Upper lobe of left lung (tissue), 6 donors: ENCODE data around the gene C4orf33. TPM values are rescaled to one million over a fixed set of nuclear protein-coding genes. Genes with fewer than 3 reads are reported as not detected.
"Not testable (repeated sequence)": the region's sequence is repeated elsewhere in the genome, so short reads cannot be mapped to it uniquely, and the experiment has no call there.

Experiments used
- ATAC-seq, 2 donors: fragments of 200-7000 bp; cut with Tn5 transposase; one replicate each; pipeline ENCODE4 v1.9.1; 2022; ENCODE audit warnings: mild to moderate bottlenecking in 2 of 2, moderate library complexity in 2 of 2; ENCODE audit not compliant: low FRiP score in 2 of 2
- DNase-seq, 2 donors: peaks; one replicate each; pipeline ENCODE4 v3.0.0-alpha.2; 2019 to 2020
- H3K27ac ChIP-seq, 4 donors: fragments of 200-600 bp; sonication (generic); one replicate each; pipeline ENCODE4 v1.5.1; 2016 to 2019
- H3K27me3 ChIP-seq, 4 donors: fragments of 200-600 bp; sonication (generic); one replicate each; pipeline ENCODE4 v1.5.1; 2017 to 2019
- H3K36me3 ChIP-seq, 4 donors: fragments of 200-600 bp; sonication (generic); one replicate each; pipeline ENCODE4 v1.5.1; 2016 to 2019
- H3K4me1 ChIP-seq, 4 donors: fragments of 200-600 bp; sonication (generic); one replicate each; pipeline ENCODE4 v1.5.1; 2018 to 2019
- H3K4me3 ChIP-seq, 4 donors: fragments of 200-600 bp; sonication (generic); one replicate each; pipeline ENCODE4 v1.5.1; 2017 to 2019; ENCODE audit warnings: mild to moderate bottlenecking in 2 of 4, moderate library complexity in 1 of 4
- H3K9me3 ChIP-seq, 4 donors: fragments of 200-600 bp; sonication (generic); one replicate each; pipeline ENCODE4 v1.5.1; 2018 to 2019
- EP300 ChIP-seq, 4 donors: sonication (generic); formaldehyde crosslinking; IDR thresholded peaks; one replicate each; pipeline ENCODE4 v1.5.1; 2017; ENCODE audit warnings: antibody characterized with exemption in 4 of 4, control low read depth in 2 of 4
- POLR2A ChIP-seq, 4 donors: fragments of 450-650 bp; IDR thresholded peaks; one replicate each; pipeline ENCODE4 v1.5.1; 2016 to 2017; ENCODE audit warnings: antibody characterized with exemption in 4 of 4, mild to moderate bottlenecking in 2 of 4
- POLR2AphosphoS5 ChIP-seq, 2 donors: sonication (generic); formaldehyde crosslinking; IDR thresholded peaks; one replicate each; pipeline ENCODE4 v1.5.1; 2017; ENCODE audit warnings: antibody characterized with exemption in 2 of 2
- WGBS, 2 donors: methylation state at CpG; one replicate each; pipeline ENCODE4 v1.1.5; 2017 to 2018; 5-methylcytosine and 5-hydroxymethylcytosine counted together
- total RNA-seq, 6 donors: library from RNA; depleted of rRNA in 4 of 6; stranded (reverse); fragments of >200 nt in 4 of 6; gene quantifications; one replicate each; pipeline versions ENCODE4 v1.1.0 to v1.2.1, GENCODE V29; 2016 to 2021
- TF ChIP-seq, protein P1 (sequence below), 6 experiments: fragments of 450-650 bp in 4 of 6; fragments of 200-600 bp in 2 of 6; sonication (generic) in 2 of 6; IDR thresholded peaks; one replicate each; pipeline ENCODE4 v1.5.1; 2016 to 2019; ENCODE audit warnings: antibody characterized with exemption in 6 of 6
- donor health status: DM: no; HTN: no; CAD: no; lungs with moderate emphysema.
- donor health status: DM: no; HTN: yes; CAD: no; lungs with severe emphysema.

C4orf33 gene
- total RNA-seq, 6 donors from 2014 or later, result 5.0 to 16.9 (median 10.9) TPM

DNA sequence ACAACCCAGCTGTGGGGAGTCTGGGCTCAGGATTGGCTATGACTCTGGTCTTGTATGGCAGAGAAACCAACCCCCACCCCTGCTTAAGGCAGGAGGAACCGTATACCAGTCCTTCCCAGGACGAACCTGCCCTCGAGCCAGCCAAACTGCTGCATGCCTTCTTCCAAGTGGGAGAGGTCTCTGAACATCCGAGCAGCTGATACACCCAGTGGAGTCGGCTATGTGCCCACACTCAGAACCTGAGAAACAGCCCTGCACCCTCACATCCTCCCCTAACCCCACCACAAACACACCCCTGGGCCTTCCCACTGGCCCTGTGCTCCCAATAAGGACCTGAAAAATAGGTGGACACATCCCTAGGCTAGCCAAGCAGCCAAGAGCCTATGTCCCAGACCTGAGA is 21.8 kb downstream of the C4orf33 start:
- WGBS, 2 donors, result 84 to 97% methylated on average over 5 of the region's 5 CpGs

DNA sequence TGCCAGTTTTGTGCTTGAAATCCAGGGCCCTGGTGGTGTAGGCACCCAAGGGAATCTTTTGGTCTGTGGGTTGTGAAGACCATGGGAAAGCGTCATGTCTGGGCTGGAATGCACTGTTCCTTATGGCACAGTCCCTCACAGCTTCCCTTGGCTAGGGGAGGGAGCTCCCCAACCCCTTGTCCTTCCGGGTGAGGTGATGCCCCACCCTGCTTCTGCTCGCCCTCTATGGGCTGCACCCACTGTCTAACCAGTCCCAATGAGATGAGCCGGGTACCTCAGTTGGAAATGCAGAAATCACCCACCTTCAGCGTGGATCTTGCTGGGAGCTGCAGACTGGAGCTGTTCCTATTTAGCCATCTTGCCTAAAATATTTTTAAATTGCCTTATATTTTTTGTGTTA is 30.7 kb downstream of the C4orf33 start:
- WGBS, 2 donors, result 91 to 92% methylated on average over 4 to 5 of the region's 5 CpGs
- H3K27me3 ChIP-seq, H3K9me3 ChIP-seq, H3K36me3 ChIP-seq, ATAC-seq, H3K27ac ChIP-seq, DNase-seq, H3K4me3 ChIP-seq, H3K4me1 ChIP-seq: not testable (repeated sequence)

More for the DNA sequence above, 21.8 kb downstream of the C4orf33 start:
- DNase-seq (no peak), ATAC-seq (no peak)
- Histone ChIP-seq H3K4me1 (no peaks in the 10 kb centered on the region), H3K27ac (no peak overlapping the region), H3K36me3 (no peaks in the 10 kb centered on the region), H3K27me3 (no peaks in the 10 kb centered on the region), H3K9me3 (no peaks in the 10 kb centered on the region), H3K4me3 (no peak overlapping the region)
- TF ChIP-seq POLR2A (IDR thresholded peaks at IDR 0.05), result no peak
- TF ChIP-seq, protein P1, sequence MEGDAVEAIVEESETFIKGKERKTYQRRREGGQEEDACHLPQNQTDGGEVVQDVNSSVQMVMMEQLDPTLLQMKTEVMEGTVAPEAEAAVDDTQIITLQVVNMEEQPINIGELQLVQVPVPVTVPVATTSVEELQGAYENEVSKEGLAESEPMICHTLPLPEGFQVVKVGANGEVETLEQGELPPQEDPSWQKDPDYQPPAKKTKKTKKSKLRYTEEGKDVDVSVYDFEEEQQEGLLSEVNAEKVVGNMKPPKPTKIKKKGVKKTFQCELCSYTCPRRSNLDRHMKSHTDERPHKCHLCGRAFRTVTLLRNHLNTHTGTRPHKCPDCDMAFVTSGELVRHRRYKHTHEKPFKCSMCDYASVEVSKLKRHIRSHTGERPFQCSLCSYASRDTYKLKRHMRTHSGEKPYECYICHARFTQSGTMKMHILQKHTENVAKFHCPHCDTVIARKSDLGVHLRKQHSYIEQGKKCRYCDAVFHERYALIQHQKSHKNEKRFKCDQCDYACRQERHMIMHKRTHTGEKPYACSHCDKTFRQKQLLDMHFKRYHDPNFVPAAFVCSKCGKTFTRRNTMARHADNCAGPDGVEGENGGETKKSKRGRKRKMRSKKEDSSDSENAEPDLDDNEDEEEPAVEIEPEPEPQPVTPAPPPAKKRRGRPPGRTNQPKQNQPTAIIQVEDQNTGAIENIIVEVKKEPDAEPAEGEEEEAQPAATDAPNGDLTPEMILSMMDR (IDR thresholded peaks at IDR 0.05), result no peak
- no peak for TF ChIP-seq POLR2AphosphoS5 (IDR thresholded peaks at IDR 0.05)
- no peak for TF ChIP-seq EP300 (IDR thresholded peaks at IDR 0.05)

DNA sequence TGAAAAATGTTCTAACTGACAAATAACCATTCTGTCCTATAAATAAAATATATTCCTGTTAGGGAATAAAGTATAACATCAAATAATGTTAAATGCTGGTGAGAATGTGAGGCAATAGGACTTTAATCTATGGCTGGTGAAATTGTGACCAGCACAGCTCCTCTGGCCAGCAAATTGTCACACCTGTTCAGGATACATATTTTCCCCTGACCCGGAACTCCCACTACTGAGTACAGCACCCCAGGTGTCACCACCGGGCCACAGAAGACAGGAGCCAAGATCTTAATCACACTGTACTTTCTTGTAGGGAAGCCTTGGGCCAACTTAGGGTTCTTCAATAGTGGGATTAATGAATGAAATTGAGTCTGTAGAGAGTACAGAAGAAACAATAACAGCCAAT is 33.2 kb downstream of the C4orf33 start:
- ATAC-seq, result no peak
- 88 to 96% methylated on average over 2 of the region's 2 CpGs for WGBS, 2 donors
- Histone ChIP-seq H3K36me3 (no peaks in the 10 kb centered on the region), H3K4me3 (no peak overlapping the region), H3K27me3 (no peaks in the 10 kb centered on the region), H3K4me1 (no peaks in the 10 kb centered on the region), H3K27ac (no peak overlapping the region), H3K9me3 (peaks cover 0 to 8% (median 0%) of the 10 kb centered on the region in 4 donors)
- no peak for DNase-seq
- no peak for TF ChIP-seq POLR2AphosphoS5 (IDR thresholded peaks at IDR 0.05)
- TF ChIP-seq, protein P1 (IDR thresholded peaks at IDR 0.05), result no peak
- no peak for TF ChIP-seq EP300 (IDR thresholded peaks at IDR 0.05)
- TF ChIP-seq POLR2A (IDR thresholded peaks at IDR 0.05), result no peak

DNA sequence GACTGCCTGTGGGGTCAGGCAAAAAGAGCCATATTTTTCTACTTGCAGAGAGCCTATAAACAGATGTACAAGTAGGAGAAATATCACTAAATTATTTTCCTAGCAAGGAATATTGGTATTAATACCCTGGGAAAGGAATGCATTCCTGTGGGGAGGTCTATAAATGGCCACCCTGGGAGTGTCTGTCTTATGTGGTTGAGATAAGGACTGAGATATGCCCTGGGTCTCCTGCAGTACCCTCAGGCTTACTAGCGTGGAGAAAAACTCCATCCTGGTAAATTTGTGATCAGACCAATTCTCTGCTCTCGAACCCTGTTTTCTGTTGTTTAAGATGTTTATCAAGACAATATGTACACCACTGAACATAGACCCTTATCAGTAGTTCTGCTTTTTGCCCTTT is 35.4 kb downstream of the C4orf33 start:
- no peaks in the 10 kb centered on the region for H3K36me3 ChIP-seq

DNA sequence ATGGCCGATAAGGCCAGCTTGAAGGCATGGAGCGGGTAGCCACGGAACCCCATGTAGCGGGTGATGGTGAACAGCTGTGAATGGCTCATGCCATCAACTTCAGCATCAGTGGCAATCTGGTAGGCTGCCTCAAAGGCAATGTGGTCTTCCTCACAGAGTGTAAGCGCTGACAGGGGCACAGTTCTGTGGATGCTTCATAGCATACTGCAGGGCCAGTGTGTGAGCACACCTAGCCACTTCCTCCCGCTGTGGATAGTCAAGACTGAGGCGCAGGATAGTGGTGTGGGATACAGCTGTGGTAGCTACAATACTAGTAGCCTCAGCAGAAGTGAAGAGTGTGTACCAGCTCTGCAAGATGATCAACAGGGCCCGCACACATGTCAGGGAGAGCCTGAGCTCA is 40.5 kb downstream of the C4orf33 start:
- ATAC-seq (peak; percentile 23 to 24), DNase-seq (no peak)
- no peak overlapping the region for H3K4me3 ChIP-seq
- no peak overlapping the region for H3K27ac ChIP-seq
- peaks cover 0 to 5% (median 0%) of the 10 kb centered on the region in 4 donors for H3K9me3 ChIP-seq
- no peaks in the 10 kb centered on the region for H3K27me3 ChIP-seq
- WGBS, 2 donors, result 96 to 100% methylated on average over 2 to 8 of the region's 8 CpGs
- TF ChIP-seq, protein P1 (IDR thresholded peaks at IDR 0.05), result no peak
- no peak for TF ChIP-seq POLR2A (IDR thresholded peaks at IDR 0.05)
- no peak for TF ChIP-seq POLR2AphosphoS5 (IDR thresholded peaks at IDR 0.05)
- TF ChIP-seq EP300 (IDR thresholded peaks at IDR 0.05), result no peak
- no peaks in the 10 kb centered on the region for H3K4me1 ChIP-seq
- H3K36me3 ChIP-seq, result no peaks in the 10 kb centered on the region

More for the DNA sequence above, 35.4 kb downstream of the C4orf33 start:
- ATAC-seq, result no peak
- WGBS, 2 donors, result 82 to 90% methylated on average over 2 of the region's 2 CpGs
- Histone ChIP-seq H3K27ac (no peak overlapping the region), H3K27me3 (no peaks in the 10 kb centered on the region), H3K4me1 (no peaks in the 10 kb centered on the region), H3K4me3 (no peak overlapping the region), H3K9me3 (peaks cover 0 to 8% (median 0%) of the 10 kb centered on the region in 4 donors)
- no peak for DNase-seq
- no peak for TF ChIP-seq POLR2A (IDR thresholded peaks at IDR 0.05)
- TF ChIP-seq, protein P1 (IDR thresholded peaks at IDR 0.05), result no peak
- no peak for TF ChIP-seq EP300 (IDR thresholded peaks at IDR 0.05)
- no peak for TF ChIP-seq POLR2AphosphoS5 (IDR thresholded peaks at IDR 0.05)
